GM12891 (cell line): ENCODE data around the gene BCL2.

Experiments
- DNase-seq: peaks from one replicate; pipeline ENCODE4 v3.0.0; 2011; ENCODE audit warnings: low spot score; ENCODE audit not compliant: insufficient read length
- FAIRE-seq: peaks from 2 replicates; lab custom pipeline; 2011; peaks lifted over from hg19 to GRCh38; lab: Jason Lieb, UNC
- PAX5 ChIP-seq: IDR thresholded peaks from 2 replicates; pipeline ENCODE4 v1.6.1; 2011; ENCODE audit warnings: low read length, moderate library complexity, mild to moderate bottlenecking; ENCODE audit not compliant: insufficient read depth, severe bottlenecking
- POLR2A ChIP-seq: IDR thresholded peaks from 2 replicates; pipeline ENCODE4 v1.6.1; 2011; ENCODE audit warnings: low read depth, low read length, control low read depth
- POLR2AphosphoS5 ChIP-seq: IDR thresholded peaks from 2 replicates; pipeline ENCODE4 v1.6.1; 2011; ENCODE audit warnings: low read depth, low read length, control low read depth
- POU2F2 ChIP-seq: IDR thresholded peaks from 2 replicates; pipeline ENCODE4 v1.6.1; 2011; ENCODE audit warnings: low read depth, mild to moderate bottlenecking, control low read depth, low read length, moderate library complexity
- SPI1 ChIP-seq: IDR thresholded peaks from 2 replicates; pipeline ENCODE4 v1.6.1; 2011; ENCODE audit warnings: low read depth, low read length, control low read depth
- TAF1 ChIP-seq: IDR thresholded peaks from 2 replicates; pipeline ENCODE4 v1.6.1; 2011; ENCODE audit warnings: low read depth, low read length, control low read depth

Gene BCL2

GRCh38 chr18:63287691-63288220, 31.8 kb downstream of the BCL2 start:
- FAIRE-seq, result no peak
- TF ChIP-seq POLR2AphosphoS5 (no peak), POU2F2 (no peak), POLR2A (no peak), TAF1 (no peak), PAX5 (no peak), SPI1 (no peak)
- DNase-seq, result no peak

- DNase-seq, result no peak
- no peak for FAIRE-seq
- TF ChIP-seq POLR2A (no peak), SPI1 (peak; percentile 33; the same call in 1 of the 2 replicates)
Measured at GRCh38 chr18:63286926-63287325, 32.6 kb downstream of the BCL2 start.

GRCh38 chr18:63284827-63285733, 34.5 kb downstream of the BCL2 start:
- peak; percentile 100 for FAIRE-seq
- peak; percentile 99 for TF ChIP-seq POU2F2
- TF ChIP-seq SPI1, result no peak
- TF ChIP-seq TAF1, result peak; percentile 73
- TF ChIP-seq PAX5, result no peak
- peak; percentile 74 for TF ChIP-seq POLR2A
- TF ChIP-seq POLR2AphosphoS5, result peak; percentile 83
- no peak for DNase-seq

- TF ChIP-seq POLR2AphosphoS5 (no peak), SPI1 (peak; percentile 68)
- no peak for DNase-seq
- peak; percentile 66 for FAIRE-seq
Measured at GRCh38 chr18:63284173-63284799, 35.3 kb downstream of the BCL2 start.

GRCh38 chr18:63283305-63284094, 36.1 kb downstream of the BCL2 start:
- FAIRE-seq, result peak; percentile 40
- no peak for DNase-seq
- TF ChIP-seq PAX5 (no peak), POU2F2 (no peak), POLR2A (no peak), POLR2AphosphoS5 (no peak), SPI1 (no peak), TAF1 (no peak)

GRCh38 chr18:63282793-63283192, 36.8 kb downstream of the BCL2 start:
- DNase-seq, result no peak
- TF ChIP-seq POU2F2, result no peak
- TF ChIP-seq PAX5, result no peak
- no peak for TF ChIP-seq POLR2AphosphoS5
- no peak for TF ChIP-seq POLR2A
- no peak for TF ChIP-seq TAF1
- no peak for TF ChIP-seq SPI1
- FAIRE-seq, result no peak

- FAIRE-seq (peak; percentile 66), DNase-seq (no peak)
- 0 out of 2 replicates have a peak, but pooled peaks have one; percentile 17 for TF ChIP-seq POU2F2
- no peak for TF ChIP-seq TAF1
- TF ChIP-seq POLR2A, result no peak
- peak; percentile 81 for TF ChIP-seq PAX5
- no peak for TF ChIP-seq SPI1
Measured at GRCh38 chr18:63273222-63273927, 46.2 kb downstream of the BCL2 start.

GRCh38 chr18:63272638-63273037, 46.9 kb downstream of the BCL2 start:
- no peak for TF ChIP-seq PAX5
- TF ChIP-seq POLR2AphosphoS5, result no peak
- no peak for TF ChIP-seq POU2F2
- no peak for TF ChIP-seq TAF1
- no peak for TF ChIP-seq SPI1
- TF ChIP-seq POLR2A, result no peak
- FAIRE-seq, result no peak
- no peak for DNase-seq
